NCI-H146 (cell line): Measurements from ENCODE around the gene NUAK2.

Source experiments
- DNase-seq: peaks from one replicate; lab custom pipeline; 2025; lab: John Stamatoyannopoulos, UW

The NUAK2 gene

GRCh38 chr1:205255941-205256780, 65.4 kb downstream of the NUAK2 start:
- DNase-seq = peak; percentile 71
